Chondrocyte (in vitro differentiated cells): ENCODE measurements around the gene GALNS. TPM values are rescaled to one million over a fixed set of nuclear protein-coding genes. Genes with fewer than 3 reads are reported as not detected.
"Not testable (repeated sequence)": the region's sequence is repeated elsewhere in the genome, so short reads cannot be mapped to it uniquely, and the experiment has no call there.

ENCODE experiments used
- DNase-seq: peaks from one replicate; pipeline ENCODE4 v3.0.0; 2021; ENCODE audit warnings: mixed read lengths, low spot score
- H3K27ac Mint-ChIP-seq: one replicate; pipeline ENCODE4 v1.8.0; 2021; ENCODE audit warnings: mild to moderate bottlenecking, moderate library complexity, mixed read lengths; ENCODE audit not compliant: unreplicated experiment
- H3K27me3 Mint-ChIP-seq: 2 replicates; pipeline ENCODE4 v1.8.0; 2021; ENCODE audit warnings: low read depth, mixed read lengths
- H3K36me3 Mint-ChIP-seq: 2 replicates; pipeline ENCODE4 v1.8.0; 2021; ENCODE audit warnings: low read depth, mixed read lengths
- H3K4me1 Mint-ChIP-seq: 2 replicates; pipeline ENCODE4 v1.8.0; 2021; ENCODE audit warnings: low read depth, mild to moderate bottlenecking, mixed read lengths
- H3K4me3 Mint-ChIP-seq: one replicate; pipeline ENCODE4 v1.8.0; 2021; ENCODE audit warnings: mild to moderate bottlenecking, moderate library complexity, mixed read lengths; ENCODE audit not compliant: unreplicated experiment
- H3K9me3 Mint-ChIP-seq: 2 replicates; pipeline ENCODE4 v1.8.0; 2021; ENCODE audit warnings: low read depth, mixed read lengths
- CTCF ChIP-seq: fragments of 200-600 bp; sonication (generic); IDR thresholded peaks from 2 replicates; pipeline ENCODE4 v1.5.0; 2021; ENCODE audit warnings: antibody characterized with exemption, mild to moderate bottlenecking, moderate library complexity
- total RNA-seq: library from RNA; stranded (reverse); gene quantifications from 3 replicates; pipeline ENCODE4 v1.2.1, GENCODE V29; 2021

The GALNS gene
- total RNA-seq, 1 donor from 2014 or later, result 34.1 TPM

DNA sequence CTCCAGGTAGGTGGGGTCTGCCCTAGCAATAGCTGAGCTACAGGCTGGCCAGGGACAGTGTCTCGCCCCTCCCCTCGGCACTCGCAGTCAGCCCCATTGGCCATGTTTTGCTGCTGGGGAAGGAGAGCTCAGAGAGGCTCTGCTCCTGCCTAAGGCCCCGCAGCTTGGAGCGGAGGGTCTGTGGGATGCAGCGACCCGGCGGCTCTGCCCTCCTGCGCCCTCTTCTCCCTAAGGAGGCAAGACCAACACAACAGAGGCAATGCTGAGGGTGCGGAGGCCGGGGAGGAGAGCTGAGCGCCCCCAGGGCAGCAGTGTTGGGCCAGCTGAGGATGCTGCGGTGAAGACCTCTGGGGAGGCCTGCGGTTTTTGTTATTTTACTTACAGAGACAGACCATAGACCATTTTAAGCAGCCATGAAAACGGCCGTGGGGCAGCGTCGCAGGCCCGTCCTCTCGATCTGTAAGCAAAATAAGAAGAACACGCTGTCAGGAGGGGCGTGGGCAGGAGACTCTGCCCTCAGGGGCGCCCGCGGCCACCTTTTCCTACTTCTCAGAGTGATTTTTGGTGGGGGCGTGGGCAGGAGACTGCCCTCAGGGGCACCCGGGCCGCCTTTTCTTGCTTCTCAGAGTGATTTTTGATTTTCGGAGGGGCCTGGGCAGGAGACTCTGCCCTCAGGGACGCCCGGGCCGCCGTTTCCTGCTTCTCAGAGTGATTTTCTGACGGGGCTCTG lies 41.1 kb upstream of the GALNS start:
- peaks cover 2% of the 10 kb centered on the region for H3K27me3 Mint-ChIP-seq

GRCh38 chr16:88896238-88897070 lies 39.7 kb upstream of the GALNS start:
- Mint-ChIP-seq H3K4me3 (no peak overlapping the region), H3K36me3 (no peaks in the 10 kb centered on the region), H3K4me1 (peaks cover 3% of the 10 kb centered on the region), H3K27me3 (peaks cover 3% of the 10 kb centered on the region), H3K9me3 (no peaks in the 10 kb centered on the region), H3K27ac (no peak overlapping the region)
- no peak for TF ChIP-seq CTCF
- DNase-seq, result no peak

More for the DNA sequence above, 41.1 kb upstream of the GALNS start:
- Mint-ChIP-seq H3K9me3 (no peaks in the 10 kb centered on the region), H3K27ac (no peak overlapping the region), H3K36me3 (no peaks in the 10 kb centered on the region), H3K4me3 (no peak overlapping the region), H3K4me1 (peaks cover 3% of the 10 kb centered on the region)
- DNase-seq, result no peak
- no peak for TF ChIP-seq CTCF

- Mint-ChIP-seq H3K36me3 (no peaks in the 10 kb centered on the region), H3K27ac (no peak overlapping the region), H3K9me3 (no peaks in the 10 kb centered on the region), H3K4me3 (no peak overlapping the region), H3K27me3 (peaks cover 12% of the 10 kb centered on the region), H3K4me1 (peaks cover 3% of the 10 kb centered on the region)
- no peak for TF ChIP-seq CTCF
- DNase-seq, result no peak
Observed at GRCh38 chr16:88895335-88895734, 38.6 kb upstream of the GALNS start.

- Mint-ChIP-seq H3K4me3 (no peak overlapping the region), H3K27me3 (peaks cover 13% of the 10 kb centered on the region), H3K9me3 (no peaks in the 10 kb centered on the region), H3K36me3 (no peaks in the 10 kb centered on the region), H3K4me1 (peaks cover 3% of the 10 kb centered on the region), H3K27ac (no peak overlapping the region)
- DNase-seq, result no peak
- TF ChIP-seq CTCF, result no peak
Observed at GRCh38 chr16:88894681-88895300, 38.0 kb upstream of the GALNS start.

- H3K27me3 Mint-ChIP-seq, result peaks cover 13% of the 10 kb centered on the region
- not testable (repeated sequence) for H3K27ac Mint-ChIP-seq, H3K4me3 Mint-ChIP-seq, H3K9me3 Mint-ChIP-seq, H3K36me3 Mint-ChIP-seq, DNase-seq, H3K4me1 Mint-ChIP-seq
Observed at GRCh38 chr16:88894266-88894665, 37.5 kb upstream of the GALNS start.
